Ishikawa (cell line): ENCODE data around the gene TM2D3.

Experiments used
- EP300 ChIP-seq: IDR thresholded peaks from 2 replicates; pipeline ENCODE4 v1.6.1; 2012; ENCODE audit warnings: borderline replicate concordance
- REST ChIP-seq: IDR thresholded peaks from 2 replicates; pipeline ENCODE4 v1.6.1; 2012; ENCODE audit warnings: low read depth, mild to moderate bottlenecking
- TAF1 ChIP-seq: IDR thresholded peaks from 2 replicates; pipeline ENCODE4 v1.6.1; 2012; ENCODE audit warnings: low read depth, mild to moderate bottlenecking
- YY1 ChIP-seq: IDR thresholded peaks from 2 replicates; pipeline ENCODE4 v1.6.1; 2012; ENCODE audit warnings: low read depth

- TF ChIP-seq EP300 (no peak), YY1 (no peak), TAF1 (no peak), REST (no peak)
Observed at GRCh38 chr15:101686718-101687117, 34.5 kb upstream of the TM2D3 start.
